ENCODE results near the gene CACNA1I. TPM values are rescaled to one million over a fixed set of nuclear protein-coding genes. Genes with fewer than 3 reads are reported as not detected.

CACNA1I gene
- total RNA-seq, 2 donors from 2014 or later = 0.69 to 1.0 TPM

DNA sequence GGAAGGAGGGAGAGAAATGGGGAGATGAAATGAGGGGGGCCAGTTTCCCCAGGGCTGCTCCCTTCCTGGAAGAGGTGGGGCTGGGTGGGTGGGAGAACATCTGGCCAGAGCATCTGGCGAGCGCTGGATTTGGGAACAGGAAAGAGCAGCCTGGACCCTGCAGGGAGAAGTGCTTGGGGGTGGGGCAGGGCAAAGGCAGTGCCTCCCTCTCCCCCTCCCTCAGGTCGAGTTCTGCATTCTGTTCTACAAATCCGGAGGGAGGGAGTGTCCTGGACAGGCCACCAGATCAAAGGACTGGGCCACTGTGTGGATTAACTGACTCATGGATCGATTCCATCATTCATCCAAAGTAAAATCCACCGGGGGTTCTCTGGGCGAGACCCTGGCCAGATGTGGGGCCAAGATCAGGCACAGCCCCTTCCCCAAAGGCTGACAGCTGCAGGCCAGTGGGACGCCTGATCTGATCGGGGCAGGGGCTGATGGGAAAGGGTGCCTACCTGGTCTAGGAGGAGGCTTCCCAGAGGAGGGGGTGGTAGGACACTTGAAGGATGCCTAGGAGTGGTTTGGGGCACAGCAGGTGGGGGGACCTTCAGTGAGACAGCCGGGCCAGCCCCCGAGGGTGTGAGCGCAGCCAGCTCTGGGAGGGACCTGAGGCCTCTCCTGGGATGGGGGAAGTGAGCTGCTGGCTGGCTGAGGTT is 57.5 kb downstream of the CACNA1I start:
- Histone ChIP-seq H3K9me3 (no peaks in the 10 kb centered on the region), H3K4me1 (no peaks in the 10 kb centered on the region), H3K36me3 (no peaks in the 10 kb centered on the region), H3K4me3 (no peak overlapping the region), H3K9ac (ENCODE audit: low read depth in 2 of 2, low read length in 2 of 2) (no peak overlapping the region), H3K27me3 (no peaks in the 10 kb centered on the region), H3K27ac (no peak overlapping the region)
- no peak for DNase-seq
- TF ChIP-seq, protein P1, sequence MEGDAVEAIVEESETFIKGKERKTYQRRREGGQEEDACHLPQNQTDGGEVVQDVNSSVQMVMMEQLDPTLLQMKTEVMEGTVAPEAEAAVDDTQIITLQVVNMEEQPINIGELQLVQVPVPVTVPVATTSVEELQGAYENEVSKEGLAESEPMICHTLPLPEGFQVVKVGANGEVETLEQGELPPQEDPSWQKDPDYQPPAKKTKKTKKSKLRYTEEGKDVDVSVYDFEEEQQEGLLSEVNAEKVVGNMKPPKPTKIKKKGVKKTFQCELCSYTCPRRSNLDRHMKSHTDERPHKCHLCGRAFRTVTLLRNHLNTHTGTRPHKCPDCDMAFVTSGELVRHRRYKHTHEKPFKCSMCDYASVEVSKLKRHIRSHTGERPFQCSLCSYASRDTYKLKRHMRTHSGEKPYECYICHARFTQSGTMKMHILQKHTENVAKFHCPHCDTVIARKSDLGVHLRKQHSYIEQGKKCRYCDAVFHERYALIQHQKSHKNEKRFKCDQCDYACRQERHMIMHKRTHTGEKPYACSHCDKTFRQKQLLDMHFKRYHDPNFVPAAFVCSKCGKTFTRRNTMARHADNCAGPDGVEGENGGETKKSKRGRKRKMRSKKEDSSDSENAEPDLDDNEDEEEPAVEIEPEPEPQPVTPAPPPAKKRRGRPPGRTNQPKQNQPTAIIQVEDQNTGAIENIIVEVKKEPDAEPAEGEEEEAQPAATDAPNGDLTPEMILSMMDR (IDR thresholded peaks at IDR 0.05) = no peak
- intact Hi-C loops (cut with DNase I) = no loop called here

DNA sequence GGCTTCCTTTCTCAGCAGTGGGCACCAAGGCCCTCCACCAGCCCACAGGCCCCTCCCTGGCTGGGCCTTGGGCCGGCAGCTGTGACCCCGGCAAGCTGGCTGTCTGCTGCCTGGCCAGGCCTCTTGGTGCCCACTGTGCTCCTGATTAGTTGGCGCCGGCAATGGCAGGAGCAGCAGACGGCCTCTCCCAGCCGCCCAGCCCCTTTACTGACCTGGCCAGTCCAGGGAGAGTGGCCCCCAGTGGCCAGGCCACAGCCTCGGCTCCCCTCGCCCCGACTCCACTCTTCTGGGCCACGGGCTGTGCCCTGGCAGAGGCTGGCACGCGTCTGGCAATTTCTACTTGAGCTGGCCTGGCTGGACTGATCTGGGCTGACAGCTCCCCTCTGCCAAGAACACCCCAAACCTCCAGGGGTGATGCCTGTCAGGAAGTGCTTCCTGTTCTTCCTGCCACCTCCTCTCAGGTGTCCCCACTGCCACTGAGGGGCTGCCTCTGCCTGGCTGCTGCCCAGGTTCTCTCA is 58.1 kb downstream of the CACNA1I start:
- Histone ChIP-seq H3K36me3 (no peaks in the 10 kb centered on the region), H3K9me3 (no peaks in the 10 kb centered on the region), H3K4me1 (no peaks in the 10 kb centered on the region), H3K9ac (ENCODE audit: low read depth in 2 of 2, low read length in 2 of 2) (no peak overlapping the region), H3K27ac (no peak overlapping the region), H3K4me3 (no peak overlapping the region), H3K27me3 (no peaks in the 10 kb centered on the region)
- DNase-seq = no peak
- intact Hi-C loops (cut with DNase I) = no loop called here
- TF ChIP-seq, protein P1 (IDR thresholded peaks at IDR 0.05) = no peak

DNA sequence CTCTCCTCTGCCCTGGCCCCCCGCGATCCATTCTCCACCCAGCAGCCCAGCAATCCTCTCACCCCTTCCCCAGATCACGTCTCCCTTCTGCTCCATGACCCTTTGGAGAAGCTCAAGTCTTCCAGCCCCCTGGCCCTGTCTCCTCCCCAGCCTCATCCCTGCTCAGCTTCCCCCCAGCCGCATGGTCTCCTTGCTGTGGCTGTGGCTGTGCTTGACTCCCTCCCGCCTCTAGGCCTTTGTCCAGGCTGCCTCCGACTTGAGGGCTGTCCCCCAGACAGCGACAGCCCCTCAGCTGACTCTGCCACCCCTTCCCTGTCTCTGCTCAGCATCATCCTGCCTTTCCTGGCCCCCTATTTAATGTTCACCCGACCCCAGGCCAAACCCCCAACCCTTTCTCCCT is 59.3 kb downstream of the CACNA1I start:
- H3K4me3 ChIP-seq = no peak overlapping the region
- H3K36me3 ChIP-seq = no peaks in the 10 kb centered on the region
- H3K27ac ChIP-seq = no peak overlapping the region
- H3K4me1 ChIP-seq = no peaks in the 10 kb centered on the region
- TF ChIP-seq, protein P1 (IDR thresholded peaks at IDR 0.05) = no peak
- H3K9me3 ChIP-seq = no peaks in the 10 kb centered on the region
- H3K27me3 ChIP-seq = no peaks in the 10 kb centered on the region
- DNase-seq = no peak
- no peak overlapping the region for H3K9ac ChIP-seq (ENCODE audit: low read depth in 2 of 2, low read length in 2 of 2)
- intact Hi-C loops (cut with DNase I) = no loop called here

DNA sequence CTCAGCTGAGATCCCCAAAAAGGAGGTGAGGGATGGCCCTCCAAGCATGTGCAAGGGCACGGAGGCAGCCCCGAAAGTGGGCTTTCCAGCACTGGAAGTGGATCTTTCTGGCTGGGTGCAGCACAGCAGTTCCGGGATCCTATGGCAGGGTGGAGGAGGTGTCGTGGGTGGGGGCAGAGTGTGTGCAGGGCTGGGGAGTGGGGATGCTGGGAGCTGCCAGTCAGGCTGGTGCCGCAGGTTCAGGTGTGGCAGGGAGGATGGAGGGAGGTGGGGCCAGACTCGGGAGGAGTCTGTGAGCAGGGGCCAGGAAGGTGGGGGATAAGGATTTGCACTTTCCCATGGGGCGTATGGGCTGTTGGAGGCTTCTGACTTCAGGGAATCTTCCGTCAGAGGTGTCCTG is 60.2 kb downstream of the CACNA1I start:
- no peaks in the 10 kb centered on the region for H3K27me3 ChIP-seq

DNA sequence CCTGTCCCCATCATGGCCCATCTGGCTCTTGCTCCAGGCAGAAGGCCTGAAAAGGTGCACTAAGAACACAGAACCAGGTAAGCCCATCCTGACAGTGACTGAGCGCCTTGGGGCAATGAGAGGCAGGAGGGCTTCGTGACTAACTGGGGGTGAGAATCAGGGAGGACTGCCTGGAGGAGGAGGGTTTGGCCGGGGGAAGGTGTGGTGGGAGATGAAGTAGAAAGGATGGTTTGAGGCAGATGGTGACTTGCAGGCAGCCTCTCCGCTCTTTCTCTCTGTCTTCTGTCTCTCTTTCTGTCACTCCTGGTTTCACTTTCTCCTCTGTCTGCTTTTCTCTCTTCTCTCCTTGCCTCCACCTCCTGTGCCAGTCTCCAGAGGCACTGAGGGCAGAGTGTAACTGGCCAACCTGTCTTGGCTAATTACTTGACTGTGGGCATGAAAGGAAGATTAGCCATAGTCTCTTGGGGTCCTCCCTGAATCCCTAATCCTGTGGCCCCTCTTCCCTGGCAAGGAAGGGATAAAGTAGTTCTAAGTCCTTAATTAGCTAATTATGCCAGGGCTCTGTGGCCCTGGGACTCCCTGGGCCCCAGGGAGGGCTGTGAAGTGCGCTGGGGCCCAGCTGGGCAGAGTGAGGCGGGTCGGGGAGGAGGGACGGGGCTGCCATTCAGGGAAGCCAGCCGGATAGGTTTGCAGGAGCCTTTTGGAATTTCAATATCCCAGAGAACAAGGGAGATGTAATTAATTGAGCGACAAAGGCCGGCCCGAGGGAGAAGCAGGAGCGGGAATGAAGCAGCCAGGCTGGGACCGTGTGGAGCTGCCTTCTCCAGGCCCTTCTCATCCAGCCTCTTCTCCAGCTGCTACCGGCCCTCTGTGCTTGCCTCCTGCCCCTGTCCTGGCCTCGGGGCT is 61.1 kb downstream of the CACNA1I start:
- no peaks in the 10 kb centered on the region for H3K27me3 ChIP-seq
- no peak overlapping the region for H3K9ac ChIP-seq (ENCODE audit: low read depth in 2 of 2, low read length in 2 of 2)
- intact Hi-C loops (cut with DNase I) = no loop called here
- H3K36me3 ChIP-seq = no peaks in the 10 kb centered on the region
- no peaks in the 10 kb centered on the region for H3K9me3 ChIP-seq
- TF ChIP-seq, protein P1 (IDR thresholded peaks at IDR 0.05) = no peak
- H3K4me1 ChIP-seq = no peaks in the 10 kb centered on the region
- no peak overlapping the region for H3K4me3 ChIP-seq
- no peak for DNase-seq
- no peak overlapping the region for H3K27ac ChIP-seq

More for the DNA sequence above, 60.2 kb downstream of the CACNA1I start:
- no peak overlapping the region for H3K27ac ChIP-seq
- TF ChIP-seq, protein P1 (IDR thresholded peaks at IDR 0.05) = no peak
- no peaks in the 10 kb centered on the region for H3K4me1 ChIP-seq
- no peak for DNase-seq
- no peak overlapping the region for H3K9ac ChIP-seq (ENCODE audit: low read depth in 2 of 2, low read length in 2 of 2)
- H3K36me3 ChIP-seq = no peaks in the 10 kb centered on the region
- H3K9me3 ChIP-seq = no peaks in the 10 kb centered on the region
- intact Hi-C loops (cut with DNase I) = no loop called here
- no peak overlapping the region for H3K4me3 ChIP-seq
